ENCODE measurements around the gene PLK3. TPM values are rescaled to one million over a fixed set of nuclear protein-coding genes. Genes with fewer than 3 reads are reported as not detected.

Gene PLK3
- polyA plus RNA-seq, 1 experiment = 45.9 TPM

GRCh38 chr1:44848456-44849181, 48.4 kb downstream of the PLK3 start:
- Histone ChIP-seq H3K27me3 (ENCODE audit: control insufficient read depth, insufficient read depth, low read length) (no peaks in the 10 kb centered on the region), H3K4me3 (ENCODE audit: low read depth, low read length) (no peak overlapping the region), H3K36me3 (ENCODE audit: control insufficient read depth, insufficient read depth, low read length) (no peaks in the 10 kb centered on the region)
- ChIA-PET CTCF (interaction anchor here (0.6 to 3.0 kb wide), 4 partner anchors 9 to 460 kb away, joined by 3 to 10 read pairs (median 4); no protein-coding TSS in a partner anchor), POLR2A (no interaction called here)
- no peak for TF ChIP-seq CTCF (IDR thresholded peaks at IDR 0.05; ENCODE audit: insufficient read depth, low read depth, low read length)
- no peak for DNase-seq (ENCODE audit: low read depth)

GRCh38 chr1:44849575-44850132, 49.5 kb downstream of the PLK3 start:
- no peak overlapping the region for H3K4me3 ChIP-seq (ENCODE audit: low read depth, low read length)
- CTCF ChIA-PET = interaction anchor here (0.6 to 3.0 kb wide), 2 partner anchors 13 to 498 kb away, joined by 3 to 10 read pairs; no protein-coding TSS in a partner anchor
- POLR2A ChIA-PET = no interaction called here
- no peaks in the 10 kb centered on the region for H3K27me3 ChIP-seq (ENCODE audit: control insufficient read depth, insufficient read depth, low read length)
- H3K36me3 ChIP-seq (ENCODE audit: control insufficient read depth, insufficient read depth, low read length) = no peaks in the 10 kb centered on the region
- DNase-seq (ENCODE audit: low read depth) = no peak
- TF ChIP-seq CTCF (IDR thresholded peaks at IDR 0.05; ENCODE audit: insufficient read depth, low read depth, low read length) = no peak

DNA sequence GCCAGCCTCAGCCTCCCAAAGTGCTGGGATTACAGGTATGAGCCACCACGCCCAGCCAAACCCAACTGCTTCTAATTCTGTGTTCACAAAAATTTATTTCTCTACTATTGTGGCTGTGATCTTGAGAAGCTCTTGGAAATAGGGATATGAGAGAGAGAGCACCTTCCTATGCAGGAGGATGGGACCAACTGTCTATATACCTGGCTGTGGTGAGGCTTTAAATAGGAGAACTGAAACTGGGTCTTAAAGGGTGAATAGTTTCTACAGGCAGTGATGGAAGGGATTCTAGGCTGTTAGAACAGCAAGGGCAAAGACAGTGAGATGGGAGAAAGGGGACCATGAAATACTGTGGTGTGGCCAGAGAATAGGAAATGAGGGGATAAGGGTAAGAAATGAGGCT, 51.1 kb downstream of the PLK3 start:
- no peak overlapping the region for H3K4me3 ChIP-seq (ENCODE audit: low read depth, low read length)
- no peaks in the 10 kb centered on the region for H3K36me3 ChIP-seq (ENCODE audit: control insufficient read depth, insufficient read depth, low read length)
- CTCF ChIA-PET = interaction anchor here (1.2 kb wide), 1 partner anchor 163 kb away, joined by 3 read pairs; no protein-coding TSS in a partner anchor
- POLR2A ChIA-PET = no interaction called here
- no peaks in the 10 kb centered on the region for H3K27me3 ChIP-seq (ENCODE audit: control insufficient read depth, insufficient read depth, low read length)
- no peak for TF ChIP-seq CTCF (IDR thresholded peaks at IDR 0.05; ENCODE audit: insufficient read depth, low read depth, low read length)
- no peak for DNase-seq (ENCODE audit: low read depth)

DNA sequence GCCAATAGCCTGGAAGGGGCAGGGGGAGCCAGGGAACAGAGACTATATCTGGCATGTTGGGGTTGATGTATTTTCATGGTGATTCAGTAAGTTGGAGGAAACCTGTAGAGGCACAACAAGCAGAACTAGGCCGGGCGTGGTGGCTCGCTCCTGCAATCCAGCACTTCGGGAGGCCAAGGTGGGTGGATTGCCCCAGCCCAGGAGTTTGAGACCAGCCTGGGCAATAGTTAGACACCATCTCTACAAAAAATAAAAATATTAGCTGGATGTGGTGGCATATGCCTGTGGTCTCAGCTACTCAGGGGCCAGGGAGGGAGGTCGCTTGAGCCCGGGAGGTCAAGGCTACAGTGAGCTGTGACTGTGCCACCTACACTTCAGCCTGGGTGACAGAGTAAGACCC, 53.0 kb downstream of the PLK3 start:
- TF ChIP-seq CTCF (IDR thresholded peaks at IDR 0.05; ENCODE audit: insufficient read depth, low read depth, low read length) = no peak
- no peak overlapping the region for H3K4me3 ChIP-seq (ENCODE audit: low read depth, low read length)
- no peaks in the 10 kb centered on the region; the same call in 1 of the 2 replicates for H3K36me3 ChIP-seq (ENCODE audit: control insufficient read depth, insufficient read depth, low read length)
- ChIA-PET POLR2A (no interaction called here), CTCF (interaction anchor here (0.6 to 0.7 kb wide), 2 partner anchors 10 to 34 kb away, joined by 4 to 5 read pairs; partner anchors contain the start of gene PTCH2)
- DNase-seq (ENCODE audit: low read depth) = no peak
- no peaks in the 10 kb centered on the region for H3K27me3 ChIP-seq (ENCODE audit: control insufficient read depth, insufficient read depth, low read length)

DNA sequence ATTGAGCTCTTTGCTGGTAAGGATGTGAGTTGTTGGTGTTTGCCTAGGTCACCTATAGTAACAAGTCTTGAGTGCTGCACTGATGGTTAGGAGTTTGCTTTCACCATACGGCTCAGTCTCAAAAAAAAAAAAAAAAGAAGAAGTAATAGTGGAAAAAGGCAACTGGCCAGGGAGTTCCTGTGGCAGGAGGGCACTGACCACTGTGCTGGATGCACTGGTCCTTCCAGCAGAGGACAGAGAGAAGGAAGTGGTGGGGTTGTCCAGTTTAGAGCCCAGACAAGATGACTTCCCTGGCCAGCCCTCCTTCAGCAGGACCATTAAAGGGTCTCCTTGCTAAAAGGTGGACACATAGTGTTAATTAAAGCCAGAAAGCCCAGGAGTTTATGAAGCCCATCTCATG, 54.8 kb downstream of the PLK3 start:
- H3K27me3 ChIP-seq (ENCODE audit: control insufficient read depth, insufficient read depth, low read length) = no peaks in the 10 kb centered on the region
- no peaks in the 10 kb centered on the region; the same call in 1 of the 2 replicates for H3K36me3 ChIP-seq (ENCODE audit: control insufficient read depth, insufficient read depth, low read length)
- POLR2A ChIA-PET = no interaction called here
- no peak for DNase-seq (ENCODE audit: low read depth)
- CTCF ChIA-PET = interaction anchor here (1.4 to 1.6 kb wide), 2 partner anchors 11 to 13 kb away, joined by 3 read pairs; no protein-coding TSS in a partner anchor
- H3K4me3 ChIP-seq (ENCODE audit: low read depth, low read length) = no peak overlapping the region
- TF ChIP-seq CTCF (IDR thresholded peaks at IDR 0.05; ENCODE audit: insufficient read depth, low read depth, low read length) = no peak
